Measurements from ENCODE around the gene RPL12.
"Not testable (repeated sequence)": the region's sequence is repeated elsewhere in the genome, so short reads cannot be mapped to it uniquely, and the experiment has no call there.

RPL12 gene

DNA sequence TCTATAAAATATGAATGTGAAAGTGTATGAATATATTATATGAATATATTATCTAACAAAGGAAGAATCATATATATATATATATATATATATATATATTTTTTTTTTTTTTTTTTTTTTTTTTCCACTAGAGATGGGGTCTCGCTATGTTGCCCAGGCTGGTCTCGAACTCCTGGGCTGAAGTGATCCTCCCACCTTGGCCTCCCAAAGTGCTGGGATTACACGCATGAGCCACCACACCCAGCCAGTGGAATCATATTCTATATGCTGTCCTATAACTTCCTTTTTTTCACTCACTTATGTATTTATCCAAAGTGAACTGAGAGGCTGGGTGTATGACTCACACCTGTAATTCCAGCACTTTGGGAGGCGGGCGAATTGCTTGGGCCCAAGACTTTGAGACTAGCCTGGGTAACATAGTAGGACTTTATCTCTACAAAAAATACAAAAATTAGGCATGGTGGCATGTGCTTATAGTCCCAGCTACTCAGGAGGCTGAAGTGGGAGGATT is 15.3 kb upstream of the RPL12 start:
- DNase-seq = not testable (repeated sequence)

DNA sequence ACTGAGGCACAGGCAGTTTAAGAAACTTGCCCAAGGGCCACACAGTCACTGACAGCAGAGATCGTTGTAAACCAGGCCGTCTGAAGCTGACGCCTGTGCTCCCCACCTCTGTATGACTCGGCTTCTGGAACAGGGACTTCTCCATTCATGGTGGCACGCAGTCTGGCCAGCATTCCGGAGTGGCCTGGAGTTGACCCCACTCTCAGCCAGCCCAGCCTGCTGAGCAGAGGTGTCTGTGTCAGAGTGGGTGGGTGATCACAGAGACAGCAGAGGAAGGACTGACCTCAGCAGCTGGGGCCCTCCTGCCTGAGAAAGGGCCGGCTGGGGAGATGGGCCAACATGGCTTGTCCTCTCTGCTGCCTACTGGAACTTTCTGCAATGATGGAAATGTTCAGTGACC is 12.7 kb upstream of the RPL12 start:
- no peak for DNase-seq

DNA sequence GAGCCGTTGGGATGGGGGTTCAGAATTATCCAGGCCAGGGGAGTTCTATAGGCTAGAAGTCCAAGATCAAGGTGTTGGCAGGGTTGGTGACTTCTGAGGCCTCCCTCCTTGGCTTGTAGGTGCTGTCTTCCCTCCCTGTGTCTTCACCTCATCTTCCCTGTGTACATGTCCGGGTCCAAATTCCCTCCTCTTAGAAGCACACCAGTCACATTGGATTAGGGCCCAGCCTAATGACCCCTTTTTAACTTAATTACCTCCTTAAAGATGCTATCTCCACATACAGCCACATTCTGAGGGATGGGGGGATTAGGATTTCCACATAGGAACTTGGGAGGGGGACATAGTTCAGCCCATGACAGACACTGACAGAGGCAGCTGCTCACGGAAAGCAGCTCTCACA is 12.2 kb upstream of the RPL12 start:
- DNase-seq = no peak

DNA sequence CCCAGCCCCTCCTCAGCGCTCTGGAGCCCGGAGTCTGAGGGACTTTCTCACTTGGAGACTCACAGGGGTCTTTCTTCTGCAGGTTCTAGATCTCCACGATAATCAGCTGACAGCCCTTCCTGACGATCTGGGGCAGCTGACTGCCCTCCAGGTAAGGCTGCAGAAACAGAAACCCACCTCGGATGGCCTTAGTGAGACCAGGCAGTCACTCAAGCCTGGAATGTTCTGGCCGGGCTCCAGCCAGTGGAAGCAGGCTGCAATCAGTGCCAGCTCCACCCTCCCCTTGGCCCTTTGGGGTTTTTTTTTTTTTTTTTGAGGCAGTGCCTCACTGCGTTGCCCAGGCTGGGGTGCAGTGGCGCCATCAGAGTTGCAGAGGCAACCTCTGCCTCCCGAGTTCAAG is 7.7 kb upstream of the RPL12 start:
- DNase-seq = no peak

DNA sequence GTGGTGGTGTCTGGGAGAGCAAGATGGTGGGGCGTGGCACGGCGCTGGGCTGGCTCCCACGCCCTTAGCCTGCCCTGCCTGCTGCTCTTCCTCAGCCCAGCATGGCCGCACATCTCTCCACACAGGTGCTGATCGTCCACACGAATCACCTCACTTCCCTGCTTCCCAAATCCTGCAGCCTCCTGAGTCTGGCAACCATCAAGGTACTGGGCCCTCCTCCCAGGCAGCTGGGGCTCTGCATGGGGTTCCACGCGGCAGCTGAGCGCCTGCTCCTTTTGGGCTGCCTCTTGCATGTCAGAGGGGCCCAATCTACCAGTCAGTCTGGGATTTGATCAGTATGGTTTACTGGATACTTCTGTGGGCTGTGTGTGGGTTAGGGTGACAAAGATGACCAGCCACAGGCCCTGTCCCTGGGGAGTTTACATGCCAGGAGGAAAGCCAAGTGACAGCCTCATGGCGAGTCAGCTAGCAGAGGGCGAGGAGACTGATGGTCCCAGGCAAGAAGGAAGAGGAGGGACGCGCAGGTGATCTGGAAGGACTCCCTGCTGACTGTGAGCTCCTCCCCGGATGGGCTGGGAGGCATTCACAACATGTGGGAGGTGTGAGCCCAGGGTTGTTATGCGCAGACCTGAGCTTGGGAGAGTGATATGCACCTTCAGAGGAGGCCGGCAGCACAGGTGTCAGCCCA is 6.1 kb upstream of the RPL12 start:
- DNase-seq = no peak

DNA sequence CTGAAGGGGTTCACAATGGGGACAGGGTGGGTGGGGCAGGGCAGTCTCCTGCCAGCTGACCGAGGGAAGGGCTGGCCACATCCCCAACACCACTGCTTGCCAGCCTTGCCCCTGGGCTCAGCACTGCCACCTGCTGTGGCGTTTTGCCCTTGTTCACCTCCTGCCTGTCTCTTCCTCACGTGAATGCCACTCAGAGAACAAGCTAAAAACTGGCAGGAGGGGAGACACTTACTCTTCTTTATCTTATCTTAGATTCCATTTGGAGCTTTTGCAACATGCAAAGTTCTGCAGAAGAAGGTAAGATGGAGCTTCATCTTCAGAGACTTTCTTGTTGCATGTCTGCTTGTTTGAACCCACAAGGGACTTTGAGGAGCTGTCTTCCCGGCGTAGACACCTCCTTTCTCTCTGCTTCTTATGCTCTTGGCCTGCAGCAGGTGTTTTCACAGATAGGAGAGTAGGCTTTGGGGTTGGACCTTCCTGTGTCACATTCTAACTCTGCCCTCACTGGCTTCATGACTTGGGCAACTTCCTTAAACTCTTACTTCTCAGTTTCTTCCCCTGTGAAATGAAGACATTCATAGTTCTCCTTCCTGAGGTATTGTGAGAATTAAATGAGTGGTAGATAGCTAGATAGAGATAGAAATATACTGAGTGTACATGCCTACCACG is 4.3 kb upstream of the RPL12 start:
- no peak for DNase-seq

DNA sequence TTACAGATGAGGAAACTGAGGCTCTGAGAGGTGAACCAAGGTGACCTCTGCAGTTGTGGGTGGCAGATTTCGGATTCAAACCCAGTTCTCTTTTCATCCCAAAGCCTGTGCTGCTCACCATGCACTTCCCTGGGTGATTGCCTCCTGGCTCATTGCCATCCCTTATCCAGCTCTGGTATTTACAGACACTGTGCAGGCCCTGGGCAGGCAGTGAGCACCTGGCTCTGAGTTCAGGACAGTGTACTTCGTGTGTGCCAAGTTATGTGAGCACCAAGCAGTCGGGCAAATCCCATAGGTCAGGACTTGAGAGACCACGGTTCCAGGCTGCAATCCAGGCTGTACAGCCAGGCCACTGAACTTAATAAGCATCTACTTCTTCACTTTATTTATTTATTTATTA is 1.5 kb upstream of the RPL12 start:
- no peak for DNase-seq

DNA sequence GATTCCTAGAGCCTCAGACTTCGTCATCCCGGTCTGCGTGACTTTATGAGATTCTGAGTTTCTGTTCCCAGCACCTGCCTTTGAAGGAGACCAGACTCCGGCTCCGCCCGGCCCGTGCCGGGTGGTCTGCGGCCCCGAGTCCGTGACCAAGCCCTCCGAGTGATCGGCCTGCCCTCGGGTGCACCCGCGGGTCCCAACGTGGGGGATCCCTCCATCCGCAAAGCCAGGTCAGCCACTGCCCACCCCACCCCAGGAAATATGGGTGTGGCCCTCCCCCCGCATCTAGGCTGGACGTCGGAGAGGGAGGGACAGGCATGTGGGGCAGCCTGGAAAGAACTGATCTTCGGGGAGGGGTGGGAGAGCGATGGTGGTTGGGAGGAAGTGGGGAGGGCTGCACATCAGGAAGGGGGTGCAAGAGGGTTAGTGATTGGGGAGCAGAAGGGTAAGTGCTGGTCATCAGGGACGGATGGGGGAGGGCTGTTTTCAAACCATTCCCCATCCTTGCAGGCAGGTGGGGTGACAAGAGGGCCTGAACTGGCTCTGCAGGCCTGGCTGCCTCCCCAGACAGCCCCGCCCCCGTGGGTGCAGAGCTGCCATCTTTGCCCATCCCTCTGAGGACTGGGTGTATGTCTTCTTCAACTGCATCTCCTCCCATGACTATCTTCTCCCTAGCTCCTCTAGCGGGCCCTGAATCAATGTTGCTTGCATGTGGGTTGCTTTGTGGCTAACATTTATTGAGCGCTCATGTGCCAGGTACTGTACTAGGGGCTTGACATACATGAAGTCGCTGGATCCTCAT is 851 bp upstream of the RPL12 start:
- no peak for DNase-seq

DNA sequence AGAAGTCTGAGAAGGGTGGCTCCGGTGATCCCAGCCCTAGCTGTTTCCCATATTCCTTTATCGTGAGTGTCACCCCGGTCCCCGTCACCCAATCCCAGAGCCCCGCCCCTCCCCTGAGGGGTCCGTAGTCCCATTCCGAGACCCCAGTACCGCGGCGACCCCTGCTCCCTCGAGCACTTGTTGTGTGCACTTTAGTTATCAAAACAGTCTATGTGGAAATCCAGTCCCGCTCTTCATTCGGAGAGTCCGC is 327 bp upstream of the RPL12 start:
- DNase-seq = no peak

DNA sequence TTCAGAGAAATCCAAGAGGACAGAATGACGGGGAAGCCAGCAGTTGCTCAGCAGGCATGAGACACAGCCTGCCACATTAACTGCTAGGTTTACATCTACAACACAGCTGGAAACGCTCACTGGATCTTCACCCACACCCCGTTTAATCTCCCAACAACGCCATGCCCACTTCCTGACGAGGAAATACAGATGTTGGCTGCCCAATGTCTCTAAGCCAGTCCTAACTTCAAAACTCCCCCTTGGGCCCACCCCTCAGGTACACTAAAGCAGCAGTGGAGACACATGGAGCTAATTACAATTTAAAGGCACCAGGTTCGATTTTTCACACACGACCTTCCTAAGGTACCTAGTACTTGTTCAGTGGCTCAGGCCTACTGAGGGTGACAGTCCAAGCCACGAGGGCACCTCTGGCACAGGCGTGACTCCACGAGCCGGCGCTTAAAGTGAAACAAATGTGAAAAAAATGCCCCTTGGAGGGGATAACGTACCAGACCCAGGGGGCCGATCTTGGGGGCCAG is 904 bp downstream of the RPL12 start:
- no peak for DNase-seq

DNA sequence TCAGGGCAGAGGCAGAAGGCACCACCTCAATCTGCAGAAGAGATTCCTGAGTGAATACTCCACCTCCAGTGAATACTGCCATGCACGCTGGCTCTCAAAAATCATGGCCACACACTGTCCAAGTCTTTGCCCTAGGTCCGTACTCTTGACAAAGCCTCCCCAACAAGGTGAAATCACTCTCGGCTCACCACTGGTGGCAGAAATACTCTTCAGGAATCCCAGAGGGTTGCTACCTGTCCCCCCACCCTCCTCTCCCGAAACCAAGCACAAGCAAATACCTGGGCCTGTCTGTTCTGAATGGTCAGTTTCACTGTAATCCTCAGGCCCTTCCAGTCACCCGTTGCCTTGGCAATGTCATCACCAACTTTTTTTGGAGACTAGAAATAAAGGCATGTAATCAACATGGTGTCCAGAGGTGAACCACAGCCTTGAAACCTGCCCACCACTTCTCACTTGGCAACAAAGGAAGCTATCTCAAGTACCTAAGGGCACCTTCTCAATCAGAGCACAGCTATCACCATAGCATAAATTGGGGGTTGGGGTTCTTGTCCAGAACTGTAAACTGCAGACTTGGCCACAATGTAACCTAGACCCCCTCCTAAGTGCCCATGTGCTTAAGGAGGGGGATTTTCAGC is 1.8 kb downstream of the RPL12 start:
- DNase-seq = no peak

DNA sequence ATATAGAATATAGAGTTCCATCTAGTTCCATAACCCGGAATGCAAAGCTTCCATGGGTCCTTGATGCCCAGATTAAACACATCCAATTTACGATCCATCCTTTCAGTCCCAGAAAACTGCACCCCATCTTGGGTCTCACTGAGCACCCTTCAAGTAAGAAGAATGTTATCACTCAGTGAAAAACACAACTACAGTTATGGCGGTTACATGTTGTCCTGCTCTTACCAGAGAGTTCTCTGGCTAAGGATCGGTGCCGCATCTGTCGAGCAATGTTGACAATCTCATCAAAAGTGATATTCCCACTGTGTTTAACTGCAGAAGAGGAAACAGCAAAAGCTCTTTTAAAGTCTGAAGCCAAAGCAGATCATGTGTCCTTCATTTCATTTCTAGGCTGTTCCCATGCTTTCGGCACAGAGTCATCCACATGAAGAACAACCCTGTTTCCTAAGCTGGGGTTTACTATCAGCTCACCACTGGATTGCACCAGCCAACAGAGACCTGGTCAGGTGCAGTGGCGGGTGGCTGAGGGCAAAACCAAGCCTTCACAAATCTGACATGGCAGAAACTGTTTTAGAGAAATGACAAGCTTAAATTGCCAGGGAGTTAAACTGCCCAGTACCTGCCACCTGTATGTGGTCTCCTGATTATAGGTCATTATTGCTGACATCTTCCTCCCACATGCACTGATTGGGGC is 2.9 kb downstream of the RPL12 start:
- DNase-seq = no peak

DNA sequence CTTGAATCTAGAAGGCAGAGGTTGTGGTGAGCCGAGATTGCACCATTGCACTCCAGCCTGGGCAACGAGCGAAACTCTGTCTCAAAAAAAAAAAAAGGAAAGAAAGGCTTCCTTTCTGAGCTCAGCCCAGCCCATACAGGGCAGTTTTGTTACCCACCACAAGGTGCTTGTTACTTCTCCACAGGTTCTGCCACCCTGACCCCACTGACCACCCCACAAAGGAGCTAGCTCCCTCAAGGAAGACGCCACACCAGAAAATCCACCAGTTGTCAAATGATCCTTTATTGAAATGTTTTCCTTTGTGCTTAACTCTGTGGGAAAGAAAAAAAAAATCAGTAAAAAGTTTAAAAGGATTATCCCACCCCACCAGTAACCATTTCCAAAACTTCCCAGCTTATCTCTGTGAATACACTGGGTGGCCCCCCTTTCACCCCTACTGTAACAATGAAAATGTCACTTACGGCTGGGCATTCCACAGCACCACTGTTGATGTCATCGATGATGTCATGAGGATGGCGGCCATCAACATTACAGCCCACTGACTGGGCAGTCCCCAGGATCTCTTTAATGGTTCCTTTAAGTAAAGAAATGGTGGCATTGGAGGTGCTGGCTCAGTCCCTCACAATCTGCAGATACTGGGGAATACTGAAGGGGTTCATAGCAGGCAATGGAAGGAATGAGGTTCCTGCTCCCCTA is 3.6 kb downstream of the RPL12 start:
- DNase-seq = no peak

DNA sequence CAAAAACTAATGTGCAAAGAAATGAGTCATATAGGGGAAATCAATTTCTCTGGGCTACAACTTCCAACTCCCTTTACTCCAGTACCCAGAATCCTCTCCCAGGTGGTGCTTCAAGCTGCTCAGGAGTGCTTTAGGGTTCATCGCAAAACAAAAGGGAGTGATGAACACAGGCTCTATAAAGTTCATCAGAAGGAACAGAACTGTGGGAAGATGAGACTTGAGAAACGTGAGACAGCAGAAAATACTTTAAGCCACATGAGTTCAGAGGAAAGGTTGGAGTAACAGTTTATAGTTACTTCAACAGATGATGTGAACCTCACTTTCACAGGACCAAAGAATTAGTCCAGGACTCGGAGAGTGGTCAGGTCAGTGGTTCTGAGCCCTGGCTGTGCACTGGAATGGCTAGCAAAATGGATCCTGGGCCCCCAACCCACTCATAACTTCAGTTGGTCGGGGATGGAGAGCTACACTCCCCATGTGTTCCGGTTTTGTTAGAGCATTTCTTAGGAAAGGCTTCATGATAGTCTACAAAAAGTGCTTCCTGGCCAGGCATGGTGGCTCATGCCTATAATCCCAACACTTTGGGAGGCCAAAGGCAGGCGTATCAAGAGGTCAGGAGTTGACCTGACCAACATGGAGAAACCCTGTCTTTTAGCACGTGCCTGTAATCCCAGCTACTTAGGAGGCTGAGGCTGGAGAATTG is 4.3 kb downstream of the RPL12 start:
- DNase-seq = no peak

DNA sequence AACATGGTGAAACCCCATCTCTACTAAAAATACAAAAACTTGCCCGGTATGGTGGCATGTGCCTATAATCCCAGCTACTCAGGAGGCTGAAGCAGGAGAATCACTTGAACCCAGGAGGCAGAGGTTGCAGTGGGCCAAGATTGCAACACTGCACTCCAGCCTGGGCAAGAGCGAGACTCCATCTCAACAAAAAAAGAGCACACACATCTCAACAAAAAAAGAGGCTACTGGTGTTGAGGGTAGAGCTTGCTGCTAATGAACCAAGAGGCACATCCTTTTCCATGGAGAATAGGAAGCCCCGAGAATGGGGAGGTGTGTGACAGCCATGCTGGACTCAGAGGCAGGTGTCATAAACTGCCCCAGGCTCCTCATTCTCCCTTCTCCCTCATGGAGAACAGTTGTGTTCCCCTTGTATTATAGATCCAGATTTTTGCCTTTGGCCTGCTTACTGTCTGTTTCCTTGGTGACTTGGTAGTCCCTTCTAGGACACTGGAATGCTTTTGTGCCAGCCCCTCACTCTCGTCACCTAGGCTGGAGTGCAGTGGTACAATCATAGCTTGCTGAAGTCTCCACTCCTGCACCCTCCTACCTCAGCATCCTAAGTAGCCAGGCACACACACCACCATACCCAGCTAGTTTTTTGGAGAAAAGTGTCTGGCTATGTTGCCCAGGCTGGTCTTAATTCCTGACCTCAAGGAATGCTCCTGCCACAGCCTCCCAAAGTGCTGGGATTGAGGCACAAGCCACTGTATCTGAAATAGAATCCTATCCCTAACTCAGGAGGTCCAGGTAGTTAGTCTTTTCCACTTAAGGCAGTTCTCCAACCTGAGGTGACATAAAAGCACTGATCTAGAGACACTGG is 5.1 kb downstream of the RPL12 start:
- no peak for DNase-seq

DNA sequence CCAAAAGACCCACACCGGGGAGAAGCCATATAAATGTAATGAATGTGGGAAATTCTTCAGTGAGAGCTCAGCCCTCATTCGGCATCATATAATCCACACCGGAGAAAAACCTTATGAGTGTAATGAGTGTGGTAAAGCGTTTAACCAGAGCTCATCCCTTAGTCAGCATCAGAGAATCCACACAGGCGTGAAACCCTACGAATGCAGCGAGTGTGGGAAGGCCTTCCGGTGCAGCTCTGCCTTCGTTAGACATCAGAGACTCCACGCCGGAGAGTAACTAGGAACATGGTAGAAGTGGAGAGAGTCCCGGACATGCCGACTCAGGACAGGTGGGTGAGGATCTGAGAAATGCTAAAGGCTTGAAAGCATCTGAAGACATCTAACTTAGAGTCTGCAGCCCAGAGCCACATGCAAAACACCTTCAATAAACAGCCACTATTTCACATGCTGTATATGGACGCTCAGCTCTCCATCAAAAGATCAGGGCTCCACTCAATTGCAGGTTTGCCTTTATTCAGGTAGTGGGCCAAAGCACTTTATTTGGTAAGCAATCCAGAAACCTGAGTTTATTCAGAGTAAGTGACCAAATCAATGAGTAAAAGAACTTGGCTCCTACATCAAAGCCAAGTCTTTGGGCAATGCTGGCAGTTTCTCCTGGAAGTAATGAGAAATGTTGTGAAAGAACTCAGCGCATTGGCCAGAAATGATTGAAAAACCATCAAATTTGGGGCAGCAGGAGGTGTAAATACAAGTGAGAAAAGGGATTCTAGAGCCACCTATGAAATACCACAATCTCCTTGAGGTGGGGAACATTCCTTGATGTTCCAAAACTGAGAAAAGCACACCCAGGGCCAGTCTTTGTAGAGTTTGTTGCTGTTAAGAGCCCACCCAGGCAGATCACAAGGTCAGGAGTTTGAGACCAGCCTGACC is 6.0 kb downstream of the RPL12 start:
- DNase-seq = no peak

DNA sequence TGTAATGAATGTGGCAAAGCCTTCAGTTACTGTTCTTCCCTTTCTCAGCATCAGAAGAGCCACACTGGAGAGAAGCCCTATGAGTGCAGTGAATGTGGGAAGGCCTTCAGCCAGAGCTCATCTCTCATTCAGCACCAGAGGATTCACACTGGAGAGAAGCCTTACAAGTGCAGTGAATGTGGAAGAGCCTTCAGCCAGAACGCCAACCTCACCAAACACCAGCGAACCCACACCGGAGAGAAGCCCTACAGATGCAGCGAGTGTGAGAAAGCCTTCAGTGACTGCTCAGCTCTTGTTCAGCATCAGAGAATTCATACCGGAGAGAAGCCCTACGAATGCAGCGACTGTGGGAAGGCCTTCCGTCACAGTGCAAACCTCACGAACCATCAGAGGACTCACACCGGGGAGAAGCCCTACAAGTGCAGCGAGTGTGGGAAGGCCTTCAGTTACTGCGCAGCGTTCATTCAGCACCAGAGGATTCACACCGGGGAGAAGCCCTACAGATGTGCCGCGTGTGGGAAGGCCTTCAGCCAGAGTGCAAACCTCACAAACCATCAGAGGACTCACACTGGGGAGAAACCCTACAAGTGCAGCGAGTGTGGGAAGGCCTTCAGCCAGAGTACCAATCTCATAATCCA is 6.8 kb downstream of the RPL12 start:
- no peak for DNase-seq

DNA sequence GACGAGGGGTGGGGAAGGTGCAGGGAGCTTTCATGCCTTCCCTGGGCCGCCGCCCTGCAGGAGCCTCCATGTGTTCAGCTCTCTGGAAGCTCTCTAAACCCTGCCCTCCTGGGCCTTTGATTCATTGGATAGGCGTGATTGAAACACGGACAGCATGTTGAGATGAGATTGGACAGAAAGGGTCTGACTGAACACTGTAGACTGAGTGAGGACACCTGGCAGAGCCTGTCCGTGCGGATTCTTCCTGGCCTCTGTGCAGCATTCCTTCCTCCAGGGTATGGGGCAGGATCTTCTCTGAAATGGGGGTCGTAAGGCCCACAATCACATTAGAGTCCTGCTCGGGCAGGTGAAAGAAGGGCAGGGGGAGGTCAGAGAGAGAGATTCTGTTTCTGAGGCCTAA is 12.8 kb downstream of the RPL12 start:
- DNase-seq = no peak

Data from NCI-H187 (cell line).